WTC11 (cell line): ENCODE data around the gene RXRA. TPM values are rescaled to one million over a fixed set of nuclear protein-coding genes. Genes with fewer than 3 reads are reported as not detected.

Experiments
- ATAC-seq: fragments of 200-7000 bp; cut with Tn5 transposase; 2 replicates; pipeline ENCODE4 v1.10.0; 2021; ENCODE audit warnings: mild to moderate bottlenecking, moderate library complexity
- CTCF ChIA-PET: fragments of 300-600 bp; sonication (Branson Sonifier 250); formaldehyde crosslinking; loops from one replicate; lab custom pipeline; 2021; ENCODE audit warnings: antibody characterized with exemption; lab: Charles Lee
- POLR2A ChIA-PET: fragments of 350-600 bp; sonication (Branson Sonifier 250); formaldehyde crosslinking; loops from one replicate; lab custom pipeline; 2021; ENCODE audit warnings: antibody characterized with exemption; lab: Charles Lee
- DNase-seq: peaks from one replicate; pipeline ENCODE4 v3.0.0; 2021; ENCODE audit warnings: low spot score
- H3K27ac Mint-ChIP-seq: 2 replicates; pipeline ENCODE4 v1.8.0; 2021; ENCODE audit warnings: mixed read lengths
- H3K27me3 Mint-ChIP-seq: 2 replicates; pipeline ENCODE4 v1.8.0; 2021; ENCODE audit warnings: low read depth, mild to moderate bottlenecking, moderate library complexity, mixed read lengths
- H3K36me3 Mint-ChIP-seq: 2 replicates; pipeline ENCODE4 v1.8.0; 2021; ENCODE audit warnings: mixed read lengths
- H3K4me1 Mint-ChIP-seq: 2 replicates; pipeline ENCODE4 v1.8.0; 2022; ENCODE audit warnings: mixed read lengths
- H3K4me3 Mint-ChIP-seq: 2 replicates; pipeline ENCODE4 v1.8.0; 2021; ENCODE audit warnings: mild to moderate bottlenecking, moderate library complexity, mixed read lengths
- H3K9me3 Mint-ChIP-seq: 2 replicates; pipeline ENCODE4 v1.8.0; 2021; ENCODE audit warnings: mixed read lengths
- ELF4 ChIP-seq: sonication (generic); formaldehyde crosslinking; IDR thresholded peaks from 2 replicates; pipeline ENCODE4 v1.8.1; 2022; ENCODE audit warnings: low read depth, mild to moderate bottlenecking, moderate library complexity, missing genetic modification reagents
- ETV6 ChIP-seq: sonication (generic); formaldehyde crosslinking; IDR thresholded peaks from 2 replicates; pipeline ENCODE4 v1.8.1; 2022; ENCODE audit warnings: mild to moderate bottlenecking, missing genetic modification reagents
- FOXJ3 ChIP-seq: sonication (generic); formaldehyde crosslinking; IDR thresholded peaks from 2 replicates; pipeline ENCODE4 v1.9.0; 2021; ENCODE audit warnings: missing genetic modification reagents, mild to moderate bottlenecking, borderline replicate concordance
- GTF2I ChIP-seq: fragments of 250-450 bp; sonication (Bioruptor Pico); conservative IDR thresholded peaks from 2 replicates; pipeline ENCODE4 v1.4.0; 2021; ENCODE audit warnings: mild to moderate bottlenecking
- IRF2 ChIP-seq: sonication (generic); formaldehyde crosslinking; IDR thresholded peaks from 2 replicates; pipeline ENCODE4 v1.8.0; 2022; ENCODE audit warnings: low read depth, missing genetic modification reagents, borderline replicate concordance
- KAT7 ChIP-seq: sonication (generic); formaldehyde crosslinking; IDR thresholded peaks from 2 replicates; pipeline ENCODE4 v1.8.1; 2023; ENCODE audit warnings: missing genetic modification reagents, mild to moderate bottlenecking, borderline replicate concordance
- MYBL2 ChIP-seq: sonication (generic); formaldehyde crosslinking; IDR thresholded peaks from 2 replicates; pipeline ENCODE4 v1.8.1; 2023; ENCODE audit warnings: mild to moderate bottlenecking, moderate library complexity, missing genetic modification reagents
- PRRX2 ChIP-seq: fragments of 250-450 bp; sonication (Bioruptor Pico); IDR thresholded peaks from 2 replicates; pipeline ENCODE4 v1.8.0; 2021; ENCODE audit warnings: mild to moderate bottlenecking
- SP1 ChIP-seq: sonication (generic); formaldehyde crosslinking; conservative IDR thresholded peaks from 2 replicates; pipeline ENCODE4 v1.8.1; 2022; ENCODE audit warnings: missing genetic modification reagents
- ZBTB21 ChIP-seq: sonication (generic); formaldehyde crosslinking; IDR thresholded peaks from 2 replicates; pipeline ENCODE4 v1.8.1; 2023; ENCODE audit warnings: mild to moderate bottlenecking, missing genetic modification reagents, borderline replicate concordance
- ZNF263 ChIP-seq: sonication (generic); formaldehyde crosslinking; IDR thresholded peaks from 2 replicates; pipeline ENCODE4 v1.8.1; 2022; ENCODE audit warnings: low read depth, mild to moderate bottlenecking, moderate library complexity, missing genetic modification reagents
- total RNA-seq: library from RNA; stranded (reverse); gene quantifications from 3 replicates; pipeline ENCODE4 v1.2.3, GENCODE V29; 2021
- TF ChIP-seq, protein P1 (sequence below): fragments of 250-450 bp; sonication (Bioruptor Pico); IDR thresholded peaks from 2 replicates; pipeline ENCODE4 v2.1.2; 2022; ENCODE audit warnings: mild to moderate bottlenecking, moderate library complexity
- TF ChIP-seq, protein P2 (sequence below): fragments of 200-600 bp; IDR thresholded peaks from 2 replicates; pipeline ENCODE4 v1.8.0; 2022; ENCODE audit warnings: antibody characterized with exemption
- TF ChIP-seq, protein P3 (sequence below): fragments of 250-450 bp; sonication (Bioruptor Pico); conservative IDR thresholded peaks from 2 replicates; pipeline ENCODE4 v1.9.0; 2021; ENCODE audit warnings: mild to moderate bottlenecking
- TF ChIP-seq, protein P4 (sequence below): sonication (generic); formaldehyde crosslinking; IDR thresholded peaks from 2 replicates; pipeline ENCODE4 v1.8.1; 2023; ENCODE audit warnings: mild to moderate bottlenecking, missing genetic modification reagents, moderate library complexity
- TF ChIP-seq, protein P5 (sequence below): sonication (generic); formaldehyde crosslinking; IDR thresholded peaks from 2 replicates; pipeline ENCODE4 v1.8.1; 2023; ENCODE audit warnings: mild to moderate bottlenecking, moderate library complexity, missing genetic modification reagents
- TF ChIP-seq, protein P6 (sequence below): sonication (generic); formaldehyde crosslinking; IDR thresholded peaks from 2 replicates; pipeline ENCODE4 v1.8.0; 2023; ENCODE audit warnings: missing genetic modification reagents
- TF ChIP-seq, protein P7 (sequence below): sonication (generic); formaldehyde crosslinking; IDR thresholded peaks from 2 replicates; pipeline ENCODE4 v1.8.0; 2022; ENCODE audit warnings: mild to moderate bottlenecking, missing genetic modification reagents

RXRA gene
- total RNA-seq, 1 experiment from 2014 or later = 27.5 TPM

DNA sequence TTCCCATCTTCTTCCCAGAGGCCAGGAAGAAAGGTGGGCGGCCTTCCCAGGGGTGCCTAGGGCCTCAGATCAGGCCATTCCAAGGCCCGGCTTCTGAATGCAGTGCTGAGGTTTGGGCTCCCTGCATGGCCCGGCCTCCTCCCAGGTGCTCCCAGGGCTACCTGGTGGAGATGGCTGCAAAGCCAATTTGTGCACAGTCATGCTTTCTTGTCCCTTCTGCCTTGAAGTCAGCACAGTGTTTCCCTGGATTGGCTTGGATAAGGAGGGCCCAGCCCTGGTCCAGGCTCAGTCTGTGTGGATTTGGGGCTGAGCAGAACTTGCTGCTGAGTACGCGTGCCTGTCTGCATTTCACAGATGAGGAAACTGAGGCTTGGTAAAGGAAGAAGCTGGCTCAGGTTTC lies 72.5 kb downstream of the RXRA start:
- no peak for DNase-seq
- Mint-ChIP-seq H3K4me3 (no peak overlapping the region), H3K36me3 (peaks cover 7% of the 10 kb centered on the region), H3K27me3 (no peaks in the 10 kb centered on the region), H3K27ac (no peak overlapping the region), H3K9me3 (peaks cover 9% of the 10 kb centered on the region), H3K4me1 (peaks cover 3% of the 10 kb centered on the region)
- ChIA-PET CTCF (no interaction called here), POLR2A (no interaction called here)
- TF ChIP-seq IRF2 (CRISPR knock-in tag) (no peak), FOXJ3 (CRISPR knock-in tag) (no peak), ELF4 (CRISPR knock-in tag) (no peak), ETV6 (CRISPR knock-in tag) (no peak), ZBTB21 (CRISPR knock-in tag) (no peak), SP1 (no peak), ZNF263 (CRISPR knock-in tag) (no peak), MYBL2 (CRISPR knock-in tag) (no peak), KAT7 (CRISPR knock-in tag) (no peak), PRRX2 (CRISPR knock-in tag) (no peak), GTF2I (no peak)
- TF ChIP-seq, protein P1, sequence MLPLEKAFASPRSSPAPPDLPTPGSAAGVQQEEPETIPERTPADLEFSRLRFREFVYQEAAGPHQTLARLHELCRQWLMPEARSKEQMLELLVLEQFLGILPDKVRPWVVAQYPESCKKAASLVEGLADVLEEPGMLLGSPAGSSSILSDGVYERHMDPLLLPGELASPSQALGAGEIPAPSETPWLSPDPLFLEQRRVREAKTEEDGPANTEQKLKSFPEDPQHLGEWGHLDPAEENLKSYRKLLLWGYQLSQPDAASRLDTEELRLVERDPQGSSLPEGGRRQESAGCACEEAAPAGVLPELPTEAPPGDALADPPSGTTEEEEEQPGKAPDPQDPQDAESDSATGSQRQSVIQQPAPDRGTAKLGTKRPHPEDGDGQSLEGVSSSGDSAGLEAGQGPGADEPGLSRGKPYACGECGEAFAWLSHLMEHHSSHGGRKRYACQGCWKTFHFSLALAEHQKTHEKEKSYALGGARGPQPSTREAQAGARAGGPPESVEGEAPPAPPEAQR (CRISPR knock-in tag) = no peak
- TF ChIP-seq, protein P2, sequence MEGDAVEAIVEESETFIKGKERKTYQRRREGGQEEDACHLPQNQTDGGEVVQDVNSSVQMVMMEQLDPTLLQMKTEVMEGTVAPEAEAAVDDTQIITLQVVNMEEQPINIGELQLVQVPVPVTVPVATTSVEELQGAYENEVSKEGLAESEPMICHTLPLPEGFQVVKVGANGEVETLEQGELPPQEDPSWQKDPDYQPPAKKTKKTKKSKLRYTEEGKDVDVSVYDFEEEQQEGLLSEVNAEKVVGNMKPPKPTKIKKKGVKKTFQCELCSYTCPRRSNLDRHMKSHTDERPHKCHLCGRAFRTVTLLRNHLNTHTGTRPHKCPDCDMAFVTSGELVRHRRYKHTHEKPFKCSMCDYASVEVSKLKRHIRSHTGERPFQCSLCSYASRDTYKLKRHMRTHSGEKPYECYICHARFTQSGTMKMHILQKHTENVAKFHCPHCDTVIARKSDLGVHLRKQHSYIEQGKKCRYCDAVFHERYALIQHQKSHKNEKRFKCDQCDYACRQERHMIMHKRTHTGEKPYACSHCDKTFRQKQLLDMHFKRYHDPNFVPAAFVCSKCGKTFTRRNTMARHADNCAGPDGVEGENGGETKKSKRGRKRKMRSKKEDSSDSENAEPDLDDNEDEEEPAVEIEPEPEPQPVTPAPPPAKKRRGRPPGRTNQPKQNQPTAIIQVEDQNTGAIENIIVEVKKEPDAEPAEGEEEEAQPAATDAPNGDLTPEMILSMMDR = no peak
- TF ChIP-seq, protein P3, sequence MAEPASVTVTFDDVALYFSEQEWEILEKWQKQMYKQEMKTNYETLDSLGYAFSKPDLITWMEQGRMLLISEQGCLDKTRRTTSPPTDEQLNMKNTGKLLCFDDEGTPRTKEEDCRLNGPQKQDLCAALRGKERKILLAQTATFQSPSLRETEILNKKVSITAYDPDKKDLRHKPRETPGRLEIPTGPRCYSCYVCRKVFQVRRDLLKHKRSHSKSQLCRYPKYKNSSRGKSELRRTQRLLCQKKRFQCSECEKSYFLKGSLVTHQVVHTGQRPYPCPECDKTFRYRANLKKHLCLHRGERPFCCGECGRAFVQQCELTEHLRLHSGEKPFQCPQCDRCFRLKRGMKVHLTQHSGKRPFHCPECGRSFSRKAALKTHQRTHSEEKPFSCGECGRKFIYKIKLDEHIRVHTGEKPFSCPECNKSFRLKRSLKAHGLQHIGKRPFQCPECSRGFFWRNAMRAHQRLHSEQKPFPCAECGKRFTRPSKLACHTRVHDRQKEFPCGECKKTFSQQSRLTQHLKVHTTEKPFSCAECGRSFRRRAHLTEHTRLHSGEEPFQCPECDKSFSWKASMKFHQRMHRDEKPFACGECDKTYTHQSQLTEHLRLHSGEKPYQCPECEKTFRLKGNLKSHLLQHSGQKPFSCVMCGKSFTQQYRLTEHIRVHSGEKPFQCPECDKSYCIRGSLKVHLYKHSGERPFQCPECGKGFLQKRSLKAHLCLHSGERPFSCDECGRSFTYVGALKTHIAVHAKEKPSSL (CRISPR knock-in tag) = no peak
- TF ChIP-seq, protein P4, sequence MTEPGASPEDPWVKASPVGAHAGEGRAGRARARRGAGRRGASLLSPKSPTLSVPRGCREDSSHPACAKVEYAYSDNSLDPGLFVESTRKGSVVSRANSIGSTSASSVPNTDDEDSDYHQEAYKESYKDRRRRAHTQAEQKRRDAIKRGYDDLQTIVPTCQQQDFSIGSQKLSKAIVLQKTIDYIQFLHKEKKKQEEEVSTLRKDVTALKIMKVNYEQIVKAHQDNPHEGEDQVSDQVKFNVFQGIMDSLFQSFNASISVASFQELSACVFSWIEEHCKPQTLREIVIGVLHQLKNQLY = no peak
- TF ChIP-seq, protein P5, sequence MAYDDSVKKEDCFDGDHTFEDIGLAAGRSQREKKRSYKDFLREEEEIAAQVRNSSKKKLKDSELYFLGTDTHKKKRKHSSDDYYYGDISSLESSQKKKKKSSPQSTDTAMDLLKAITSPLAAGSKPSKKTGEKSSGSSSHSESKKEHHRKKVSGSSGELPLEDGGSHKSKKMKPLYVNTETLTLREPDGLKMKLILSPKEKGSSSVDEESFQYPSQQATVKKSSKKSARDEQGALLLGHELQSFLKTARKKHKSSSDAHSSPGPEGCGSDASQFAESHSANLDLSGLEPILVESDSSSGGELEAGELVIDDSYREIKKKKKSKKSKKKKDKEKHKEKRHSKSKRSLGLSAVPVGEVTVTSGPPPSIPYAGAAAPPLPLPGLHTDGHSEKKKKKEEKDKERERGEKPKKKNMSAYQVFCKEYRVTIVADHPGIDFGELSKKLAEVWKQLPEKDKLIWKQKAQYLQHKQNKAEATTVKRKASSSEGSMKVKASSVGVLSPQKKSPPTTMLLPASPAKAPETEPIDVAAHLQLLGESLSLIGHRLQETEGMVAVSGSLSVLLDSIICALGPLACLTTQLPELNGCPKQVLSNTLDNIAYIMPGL (CRISPR knock-in tag) = no peak
- TF ChIP-seq, protein P6, sequence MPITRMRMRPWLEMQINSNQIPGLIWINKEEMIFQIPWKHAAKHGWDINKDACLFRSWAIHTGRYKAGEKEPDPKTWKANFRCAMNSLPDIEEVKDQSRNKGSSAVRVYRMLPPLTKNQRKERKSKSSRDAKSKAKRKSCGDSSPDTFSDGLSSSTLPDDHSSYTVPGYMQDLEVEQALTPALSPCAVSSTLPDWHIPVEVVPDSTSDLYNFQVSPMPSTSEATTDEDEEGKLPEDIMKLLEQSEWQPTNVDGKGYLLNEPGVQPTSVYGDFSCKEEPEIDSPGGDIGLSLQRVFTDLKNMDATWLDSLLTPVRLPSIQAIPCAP (CRISPR knock-in tag) = no peak
- TF ChIP-seq, protein P7, sequence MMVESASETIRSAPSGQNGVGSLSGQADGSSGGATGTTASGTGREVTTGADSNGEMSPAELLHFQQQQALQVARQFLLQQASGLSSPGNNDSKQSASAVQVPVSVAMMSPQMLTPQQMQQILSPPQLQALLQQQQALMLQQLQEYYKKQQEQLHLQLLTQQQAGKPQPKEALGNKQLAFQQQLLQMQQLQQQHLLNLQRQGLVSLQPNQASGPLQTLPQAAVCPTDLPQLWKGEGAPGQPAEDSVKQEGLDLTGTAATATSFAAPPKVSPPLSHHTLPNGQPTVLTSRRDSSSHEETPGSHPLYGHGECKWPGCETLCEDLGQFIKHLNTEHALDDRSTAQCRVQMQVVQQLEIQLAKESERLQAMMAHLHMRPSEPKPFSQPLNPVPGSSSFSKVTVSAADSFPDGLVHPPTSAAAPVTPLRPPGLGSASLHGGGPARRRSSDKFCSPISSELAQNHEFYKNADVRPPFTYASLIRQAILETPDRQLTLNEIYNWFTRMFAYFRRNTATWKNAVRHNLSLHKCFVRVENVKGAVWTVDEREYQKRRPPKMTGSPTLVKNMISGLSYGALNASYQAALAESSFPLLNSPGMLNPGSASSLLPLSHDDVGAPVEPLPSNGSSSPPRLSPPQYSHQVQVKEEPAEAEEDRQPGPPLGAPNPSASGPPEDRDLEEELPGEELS = no peak
- ATAC-seq = no peak
